HCT116 (cell line): ENCODE results near the gene AGAP1. TPM values are rescaled to one million over a fixed set of nuclear protein-coding genes. Genes with fewer than 3 reads are reported as not detected.

Experiments used
- ATAC-seq: fragments of 200-7000 bp; cut with Tn5 transposase; 2 replicates; pipeline ENCODE4 v1.9.1; 2020; ENCODE audit warnings: mild to moderate bottlenecking, moderate library complexity
- BruUV-seq: library from RNA; stranded (reverse); fragments of 400-500 nt; replicated peaks from 2 replicates; lab custom pipeline; 2021; lab: Mats Ljungman, UMichigan
- CTCF ChIA-PET: fragments of 300-600 bp; sonication (Branson Sonifier 250); formaldehyde crosslinking; loops from one replicate; lab custom pipeline; 2021; ENCODE audit warnings: antibody characterized with exemption; lab: Charles Lee
- POLR2A ChIA-PET: fragments of 300-600, 350-600 bp; sonication (Branson Sonifier 250); formaldehyde crosslinking; loops from one replicate; lab custom pipeline; 2021; ENCODE audit warnings: antibody characterized with exemption; lab: Charles Lee
- RAD21 ChIA-PET, 2 experiments: fragments of 300-600 bp; sonication (Branson Sonifier 250); formaldehyde crosslinking; loops; one replicate each; lab custom pipeline; 2023; ENCODE audit warnings: low total read pairs in 2 of 2; ENCODE audit not compliant: uncharacterized antibody in 2 of 2, unreplicated experiment in 2 of 2, low non-redundant PET in 1 of 2; lab: Charles Lee
- DNase-seq: peaks from one replicate; pipeline ENCODE4 v3.0.0-alpha.2; 2010; ENCODE audit warnings: low read depth, low spot score
- H2AFZ ChIP-seq: fragments of 200-600 bp; shearing (Covaris generic), sonication (generic); 2 replicates; pipeline ENCODE4 v1.6.1; 2017; ENCODE audit warnings: low read depth, mixed run types, mixed read lengths, antibody characterized with exemption, low read length; ENCODE audit not compliant: poor library complexity, severe bottlenecking
- H3K27ac ChIP-seq: 2 replicates; pipeline ENCODE4 v1.5.1; 2012; ENCODE audit warnings: low read depth, low read length
- H3K27me3 ChIP-seq: fragments of 200-600 bp; sonication (generic); 2 replicates; pipeline ENCODE4 v1.6.1; 2016; ENCODE audit warnings: mixed run types, low read length, mixed read lengths; ENCODE audit not compliant: insufficient read depth
- H3K36me3 ChIP-seq, 2 experiments: fragments of 200-500 bp in 1 of 2; fragments of 200-600 bp in 1 of 2; sonication (Bioruptor generic) in 1 of 2; sonication (generic) in 1 of 2; 2 replicates each; pipeline versions ENCODE4 v1.5.1 to v1.6.1; 2014 to 2016; ENCODE audit warnings: low read length in 2 of 2, inconsistent platforms in 1 of 2, mixed read lengths in 1 of 2, mixed run types in 1 of 2; ENCODE audit not compliant: insufficient read depth in 2 of 2, control insufficient read depth in 1 of 2
- H3K4me1 ChIP-seq, 2 experiments: fragments of 200-600 bp in 1 of 2; sonication (generic) in 1 of 2; 2 replicates each; pipeline versions ENCODE4 v1.5.1 to v1.6.1; 2012 to 2017; ENCODE audit warnings: low read length in 2 of 2, inconsistent platforms in 1 of 2, mild to moderate bottlenecking in 1 of 2, mixed read lengths in 1 of 2, mixed run types in 1 of 2, moderate library complexity in 1 of 2; ENCODE audit not compliant: insufficient read depth in 2 of 2, control insufficient read depth in 1 of 2
- H3K4me2 ChIP-seq: fragments of 200-600 bp; sonication (generic); 2 replicates; pipeline ENCODE4 v1.6.1; 2017; ENCODE audit warnings: mixed run types, low read length, mixed read lengths
- H3K4me3 ChIP-seq, 2 experiments: fragments of 200-600 bp in 1 of 2; sonication (generic) in 1 of 2; replicated peaks in 1 of 2; 2 replicates each; pipeline ENCODE4 v1.5.1; 2011 to 2016; ENCODE audit warnings: low read length in 2 of 2, control low read depth in 1 of 2, low read depth in 1 of 2, mild to moderate bottlenecking in 1 of 2, mixed read lengths in 1 of 2, mixed run types in 1 of 2
- H3K79me2 ChIP-seq: fragments of 200-600 bp; sonication (generic); 2 replicates; pipeline ENCODE4 v1.6.1; 2017; ENCODE audit warnings: mild to moderate bottlenecking, mixed run types, low read length, moderate library complexity, mixed read lengths; ENCODE audit not compliant: insufficient read depth
- H3K9ac ChIP-seq: fragments of 200-600 bp; sonication (generic); 2 replicates; pipeline ENCODE4 v1.6.1; 2016; ENCODE audit warnings: low read length, mixed read lengths
- H3K9me2 ChIP-seq: fragments of 200-600 bp; sonication (generic), shearing (Covaris generic); 2 replicates; pipeline ENCODE4 v1.6.1; 2017; ENCODE audit warnings: mixed run types, mild to moderate bottlenecking, moderate library complexity; ENCODE audit not compliant: insufficient read depth
- H3K9me3 ChIP-seq, 2 experiments: fragments of 200-500 bp in 1 of 2; fragments of 200-600 bp in 1 of 2; sonication (Bioruptor generic) in 1 of 2; sonication (generic) in 1 of 2; 2 replicates each; pipeline ENCODE4 v1.6.1; 2014 to 2017; ENCODE audit warnings: low read length in 2 of 2, mixed read lengths in 2 of 2, inconsistent platforms in 1 of 2, low read depth in 1 of 2, mild to moderate bottlenecking in 1 of 2, mixed run types in 1 of 2, moderate library complexity in 1 of 2; ENCODE audit not compliant: control insufficient read depth in 1 of 2, insufficient read depth in 1 of 2
- H4K20me1 ChIP-seq: fragments of 200-600 bp; sonication (generic), shearing (Covaris generic); 2 replicates; pipeline ENCODE4 v1.6.1; 2017; ENCODE audit warnings: mixed run types, mild to moderate bottlenecking, moderate library complexity; ENCODE audit not compliant: insufficient read depth
- ATF3 ChIP-seq: IDR thresholded peaks from 2 replicates; pipeline ENCODE4 v1.6.1; 2012
- CBX3 ChIP-seq: IDR thresholded peaks from 2 replicates; pipeline ENCODE4 v1.6.1; 2012; ENCODE audit warnings: low read depth
- CEBPB ChIP-seq: IDR thresholded peaks from 2 replicates; pipeline ENCODE4 v1.6.1; 2012; ENCODE audit warnings: low read depth
- CTCF ChIP-seq, 3 experiments: fragments of 200-600 bp in 1 of 3; sonication (generic) in 1 of 3; IDR thresholded peaks in 2 of 3; conservative IDR thresholded peaks in 1 of 3; 2 replicates each; pipeline ENCODE4 v1.5.1; 2012 to 2017; ENCODE audit warnings: low read depth in 2 of 3, low read length in 2 of 3, antibody characterized with exemption in 1 of 3, borderline replicate concordance in 1 of 3, control low read depth in 1 of 3, mild to moderate bottlenecking in 1 of 3, mixed read lengths in 1 of 3, mixed run types in 1 of 3, moderate library complexity in 1 of 3; ENCODE audit not compliant: insufficient read depth in 1 of 3
- EGR1 ChIP-seq: IDR thresholded peaks from 2 replicates; pipeline ENCODE4 v1.6.1; 2012; ENCODE audit warnings: low read depth
- EZH2phosphoT487 ChIP-seq: fragments of 200-600 bp; IDR thresholded peaks from 2 replicates; pipeline ENCODE4 v1.6.1; 2018; ENCODE audit warnings: antibody characterized with exemption, borderline replicate concordance
- FOSL1 ChIP-seq: IDR thresholded peaks from 2 replicates; pipeline ENCODE4 v1.6.1; 2012; ENCODE audit warnings: low read depth
- JUND ChIP-seq: IDR thresholded peaks from 2 replicates; pipeline ENCODE4 v1.6.1; 2012
- MAX ChIP-seq: IDR thresholded peaks from 2 replicates; pipeline ENCODE4 v1.6.1; 2012
- POLR2A ChIP-seq: IDR thresholded peaks from 2 replicates; pipeline ENCODE4 v1.7.0; 2011; ENCODE audit warnings: borderline replicate concordance; ENCODE audit not compliant: insufficient read depth, insufficient read length; ENCODE audit errors: extremely low read depth
- RAD21 ChIP-seq: IDR thresholded peaks from 2 replicates; pipeline ENCODE4 v1.6.1; 2012; ENCODE audit warnings: low read depth, mild to moderate bottlenecking
- SIN3A ChIP-seq: IDR thresholded peaks from 2 replicates; pipeline ENCODE4 v1.6.1; 2012; ENCODE audit warnings: low read depth
- SP1 ChIP-seq: IDR thresholded peaks from 2 replicates; pipeline ENCODE4 v1.6.1; 2012; ENCODE audit warnings: low read depth
- YY1 ChIP-seq: IDR thresholded peaks from 2 replicates; pipeline ENCODE4 v1.6.1; 2011; ENCODE audit warnings: low read length, low read depth, moderate library complexity, mild to moderate bottlenecking; ENCODE audit not compliant: insufficient replicate concordance; ENCODE audit errors: extremely low read depth
- ZFX ChIP-seq: fragments of 450-650 bp; IDR thresholded peaks from 2 replicates; pipeline ENCODE4 v1.6.1; 2017
- ZNF274 ChIP-seq: fragments of 200-500 bp; sonication (Bioruptor generic); IDR thresholded peaks from 2 replicates; pipeline ENCODE4 v1.6.1; 2014; ENCODE audit warnings: mild to moderate bottlenecking, low read depth, low read length, inconsistent platforms
- intact Hi-C: fragments of 100-400 bp; cut with micrococcal nuclease; formaldehyde crosslinking; loops from 2 replicates; pipeline ENCODE4 v1.10.0; 2022
- total RNA-seq: library from RNA; stranded (reverse); gene quantifications from one replicate; pipeline ENCODE4 v1.2.1, GENCODE V29; 2021; ENCODE audit not compliant: unreplicated experiment

Gene AGAP1
- total RNA-seq, 1 experiment from 2014 or later: 43.8 TPM

- Histone ChIP-seq H3K9me3 (no peaks in the 10 kb centered on the region), H3K4me3 (no peak overlapping the region), H3K27ac (no peak overlapping the region), H3K27me3 (no peaks in the 10 kb centered on the region), H3K4me1 (peaks cover 0 to 11% of the 10 kb centered on the region in 2 experiments; a peak in 2 of 4 replicates), H3K9ac (no peak overlapping the region), H2AFZ (no peak overlapping the region), H4K20me1 (no peaks in the 10 kb centered on the region), H3K36me3 (peaks cover 3 to 12% of the 10 kb centered on the region in 2 experiments; a peak in 1 of 4 replicates), H3K9me2 (no peaks in the 10 kb centered on the region), H3K79me2 (peaks cover 5% of the 10 kb centered on the region; the same call in 1 of the 2 replicates), H3K4me2 (no peak overlapping the region)
- BruUV-seq: no TSS peak
- ChIA-PET RAD21 (no interaction called here), CTCF (no interaction called here), POLR2A (no interaction called here)
- intact Hi-C loops: loop anchor here (5.0 to 10.0 kb wide), 4 partner anchors 75 to 1195 kb away; no protein-coding TSS in a partner anchor
- DNase-seq (no peak), ATAC-seq (no peak)
- no peak for TF ChIP-seq MAX
- no peak for TF ChIP-seq RAD21
- no peak for TF ChIP-seq CBX3
- no peak for TF ChIP-seq ZNF274
- TF ChIP-seq SP1: no peak
- TF ChIP-seq ZFX: no peak
- TF ChIP-seq YY1: no peak
- TF ChIP-seq FOSL1: no peak
- no peak for TF ChIP-seq CTCF (IDR thresholded peaks at IDR 0.05 in 2 of 3, conservative IDR thresholded peaks at IDR 0.05 in 1 of 3; ENCODE audit: borderline replicate concordance in 1 of 3, insufficient read depth in 1 of 3, low read depth in 2 of 3, low read length in 2 of 3)
- TF ChIP-seq JUND: no peak
- no peak for TF ChIP-seq CEBPB
- TF ChIP-seq ATF3: no peak
- no peak for TF ChIP-seq SIN3A
- no peak for TF ChIP-seq POLR2A
- no peak for TF ChIP-seq EZH2phosphoT487
- TF ChIP-seq EGR1: no peak
Observed at GRCh38 chr2:235749771-235750160, 255.9 kb downstream of the AGAP1 start.
